ENCODE measurements around the gene POLN. TPM values are rescaled to one million over a fixed set of nuclear protein-coding genes. Genes with fewer than 3 reads are reported as not detected.

Gene POLN
- total RNA-seq, 4 donors from 2014 or later: 3.3 to 9.6 (median 5.5) TPM

- Histone ChIP-seq H3K36me3 (peaks cover 0 to 10% (median 0%) of the 10 kb centered on the region in 3 donors), H3K27me3 (peaks cover 0 to 70% of the 10 kb centered on the region in 2 donors), H3K4me1 (peaks cover 0 to 14% (median 4%) of the 10 kb centered on the region in 4 donors), H3K27ac (no peak overlapping the region), H3K4me3 (no peak overlapping the region), H3K9me3 (peaks cover 0 to 7% (median 0%) of the 10 kb centered on the region in 4 donors)
- TF ChIP-seq, protein P1, sequence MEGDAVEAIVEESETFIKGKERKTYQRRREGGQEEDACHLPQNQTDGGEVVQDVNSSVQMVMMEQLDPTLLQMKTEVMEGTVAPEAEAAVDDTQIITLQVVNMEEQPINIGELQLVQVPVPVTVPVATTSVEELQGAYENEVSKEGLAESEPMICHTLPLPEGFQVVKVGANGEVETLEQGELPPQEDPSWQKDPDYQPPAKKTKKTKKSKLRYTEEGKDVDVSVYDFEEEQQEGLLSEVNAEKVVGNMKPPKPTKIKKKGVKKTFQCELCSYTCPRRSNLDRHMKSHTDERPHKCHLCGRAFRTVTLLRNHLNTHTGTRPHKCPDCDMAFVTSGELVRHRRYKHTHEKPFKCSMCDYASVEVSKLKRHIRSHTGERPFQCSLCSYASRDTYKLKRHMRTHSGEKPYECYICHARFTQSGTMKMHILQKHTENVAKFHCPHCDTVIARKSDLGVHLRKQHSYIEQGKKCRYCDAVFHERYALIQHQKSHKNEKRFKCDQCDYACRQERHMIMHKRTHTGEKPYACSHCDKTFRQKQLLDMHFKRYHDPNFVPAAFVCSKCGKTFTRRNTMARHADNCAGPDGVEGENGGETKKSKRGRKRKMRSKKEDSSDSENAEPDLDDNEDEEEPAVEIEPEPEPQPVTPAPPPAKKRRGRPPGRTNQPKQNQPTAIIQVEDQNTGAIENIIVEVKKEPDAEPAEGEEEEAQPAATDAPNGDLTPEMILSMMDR (IDR thresholded peaks at IDR 0.05): no peak
- TF ChIP-seq POLR2A (IDR thresholded peaks at IDR 0.05) (no peak), EP300 (IDR thresholded peaks at IDR 0.05) (no peak)
- WGBS, 2 donors: 41% methylated on average over 37 to 54 of the region's 57 CpGs
- DNase-seq (ENCODE audit: low spot score in 2 of 2): no peak
Measured at GRCh38 chr4:2047031-2047660, 194.8 kb downstream of the POLN start.

DNA sequence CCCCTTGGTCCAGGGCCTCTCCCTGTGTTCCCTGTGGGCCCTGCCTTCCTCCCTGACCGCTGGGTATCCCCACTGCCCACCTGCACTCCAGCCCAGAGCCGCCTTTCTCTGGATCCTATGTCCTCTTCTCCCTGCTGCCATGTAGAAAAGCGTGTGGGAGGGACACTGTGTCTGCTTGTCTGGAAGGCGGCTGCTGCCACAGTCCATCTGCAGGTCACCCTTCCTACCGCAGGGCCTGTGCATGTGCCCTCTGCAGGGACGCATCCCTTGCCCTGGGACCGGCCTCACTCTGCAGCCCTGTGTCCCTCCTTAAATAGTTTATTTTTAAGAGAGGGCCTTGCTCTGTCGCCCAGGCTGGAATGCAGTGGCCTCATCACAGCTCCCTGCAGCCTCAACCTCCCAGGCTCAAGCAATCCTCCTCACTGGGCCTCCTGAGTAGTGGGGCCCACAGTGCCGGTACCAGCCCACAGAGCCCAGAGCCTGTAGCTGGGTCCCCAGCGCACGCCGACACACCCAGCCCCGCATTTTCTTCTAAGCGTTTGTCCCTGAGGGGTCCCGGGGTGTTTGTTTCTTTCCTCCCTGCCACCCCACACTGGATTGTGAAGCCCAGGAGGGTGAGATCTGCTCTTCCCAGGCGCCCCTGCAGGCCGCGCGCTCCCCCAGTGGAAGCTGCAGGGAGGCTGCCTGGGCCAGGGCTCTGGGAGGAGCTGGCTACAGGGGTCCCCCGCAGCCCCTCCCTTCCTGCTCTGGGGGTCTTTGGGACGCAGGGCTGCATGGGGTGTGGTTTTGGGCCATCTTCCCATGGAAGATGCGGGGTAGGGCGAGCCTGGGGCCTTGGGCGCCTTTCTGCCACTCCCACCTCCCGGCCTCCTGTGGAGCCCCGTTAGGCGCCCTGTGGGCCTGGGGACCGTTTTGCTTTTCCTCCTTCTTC lies 195.6 kb downstream of the POLN start:
- Histone ChIP-seq H3K27ac (no peak overlapping the region), H3K36me3 (peaks cover 0 to 10% (median 0%) of the 10 kb centered on the region in 3 donors), H3K9me3 (peaks cover 0 to 7% (median 0%) of the 10 kb centered on the region in 4 donors), H3K4me3 (no peak overlapping the region), H3K4me1 (peaks cover 0 to 22% (median 10%) of the 10 kb centered on the region in 4 donors), H3K27me3 (peaks cover 0 to 70% of the 10 kb centered on the region in 2 donors)
- TF ChIP-seq EP300 (IDR thresholded peaks at IDR 0.05) (no peak), POLR2A (IDR thresholded peaks at IDR 0.05) (no peak)
- TF ChIP-seq, protein P1 (IDR thresholded peaks at IDR 0.05): no peak
- DNase-seq (ENCODE audit: low spot score in 2 of 2): no peak
- WGBS, 2 donors: 56 to 59% methylated on average over 19 to 28 of the region's 28 CpGs

- peaks cover 0 to 71% of the 10 kb centered on the region in 2 donors for H3K27me3 ChIP-seq
- no peak for DNase-seq (ENCODE audit: low spot score in 2 of 2)
- H3K4me1 ChIP-seq: peaks cover 0 to 30% (median 17%) of the 10 kb centered on the region in 4 donors
- H3K27ac ChIP-seq: no peak overlapping the region
- TF ChIP-seq POLR2A (IDR thresholded peaks at IDR 0.05): no peak
- TF ChIP-seq EP300 (IDR thresholded peaks at IDR 0.05): no peak
- TF ChIP-seq, protein P1 (IDR thresholded peaks at IDR 0.05): no peak
- H3K9me3 ChIP-seq: peaks cover 0 to 7% (median 0%) of the 10 kb centered on the region in 4 donors
- peaks cover 0 to 10% (median 0%) of the 10 kb centered on the region in 3 donors for H3K36me3 ChIP-seq
- no peak overlapping the region for H3K4me3 ChIP-seq
- whole genome bisulfite sequencing, 2 donors: 80 to 82% methylated on average over 11 of the region's 11 CpGs
Measured at GRCh38 chr4:2045518-2045951, 196.4 kb downstream of the POLN start.

DNA sequence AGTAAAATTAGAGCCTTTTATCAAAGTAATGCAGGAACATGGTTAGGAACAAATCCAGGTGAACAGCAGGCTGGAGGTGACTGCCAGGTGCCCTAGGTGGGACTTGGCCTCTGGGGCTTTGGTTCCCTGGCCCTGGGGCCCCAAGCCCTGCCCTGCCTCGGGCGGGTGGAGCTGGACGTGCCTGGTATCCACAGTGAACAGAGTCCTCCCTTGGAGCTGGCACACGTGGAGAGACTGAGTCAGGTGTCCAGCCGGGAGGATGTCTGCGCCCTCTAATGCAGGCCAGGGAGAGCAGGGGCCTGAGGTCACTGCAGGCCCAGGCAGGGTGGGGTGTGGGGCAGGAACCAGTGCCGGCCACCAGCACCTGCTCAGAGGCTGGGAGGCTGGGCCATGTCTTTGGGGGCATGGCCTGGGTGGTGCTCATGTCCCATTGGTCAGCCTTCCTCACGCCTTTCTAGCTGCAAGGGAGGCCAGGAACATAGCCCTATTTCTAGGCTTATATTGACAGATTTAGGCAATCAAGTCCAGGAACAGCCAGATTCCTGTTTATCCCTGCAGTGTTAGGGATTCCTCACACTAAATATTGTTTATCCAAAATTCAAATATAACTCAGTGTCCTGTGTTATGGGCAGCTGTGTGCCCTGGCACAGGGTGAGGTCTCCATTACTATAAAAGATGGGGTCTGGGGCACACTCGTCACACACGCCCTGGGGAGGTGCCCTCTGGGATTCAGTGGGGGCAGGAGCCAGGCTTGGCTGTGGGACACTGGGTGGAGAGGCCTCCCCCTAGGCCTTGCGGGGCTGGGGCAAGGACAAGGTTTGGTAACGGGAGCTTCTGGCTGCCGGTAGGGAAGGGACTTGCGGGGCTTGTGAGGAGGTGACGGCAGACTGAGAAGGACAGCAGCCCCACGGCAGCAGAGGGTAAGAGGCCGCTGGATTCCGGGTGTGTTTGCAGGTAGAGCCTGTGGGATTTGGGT lies 197.1 kb downstream of the POLN start:
- Histone ChIP-seq H3K36me3 (peaks cover 0 to 10% (median 0%) of the 10 kb centered on the region in 3 donors), H3K4me3 (no peak overlapping the region), H3K4me1 (peaks cover 0 to 34% (median 19%) of the 10 kb centered on the region in 4 donors), H3K27me3 (peaks cover 0 to 73% of the 10 kb centered on the region in 2 donors), H3K9me3 (peaks cover 0 to 7% (median 0%) of the 10 kb centered on the region in 4 donors), H3K27ac (no peak overlapping the region)
- TF ChIP-seq, protein P1 (IDR thresholded peaks at IDR 0.05): no peak
- no peak for TF ChIP-seq POLR2A (IDR thresholded peaks at IDR 0.05)
- TF ChIP-seq EP300 (IDR thresholded peaks at IDR 0.05): no peak
- no peak for DNase-seq (ENCODE audit: low spot score in 2 of 2)
- WGBS, 2 donors: 92% methylated on average over 15 to 18 of the region's 18 CpGs

Data from tibial nerve (tissue), 4 donors.